Neural cell (in vitro differentiated cells): ENCODE data around the gene MARCHF4. TPM values are rescaled to one million over a fixed set of nuclear protein-coding genes. Genes with fewer than 3 reads are reported as not detected.

Experiments
- H2AFZ ChIP-seq: fragments of 200-600, 300-800 bp; sonication (generic), shearing (Covaris generic); 2 replicates; pipeline ENCODE4 v1.6.0; 2014; ENCODE audit warnings: low read depth, mild to moderate bottlenecking, antibody characterized with exemption, low read length, moderate library complexity
- H3F3A ChIP-seq: fragments of 200-600 bp; shearing (Covaris generic); 2 replicates; pipeline ENCODE4 v1.6.1; 2016; ENCODE audit warnings: mild to moderate bottlenecking, moderate library complexity, mixed read lengths, antibody characterized with exemption, low read length; ENCODE audit not compliant: insufficient read depth, poor library complexity, severe bottlenecking
- H3K27ac ChIP-seq: fragments of 200-600, 300-800 bp; sonication (generic), shearing (Covaris generic); 2 replicates; pipeline ENCODE4 v1.5.1; 2014; ENCODE audit warnings: mild to moderate bottlenecking, low read length, moderate library complexity
- H3K27me3 ChIP-seq: fragments of 300-800, 200-600 bp; sonication (generic), shearing (Covaris generic); 2 replicates; pipeline ENCODE4 v1.6.0; 2014; ENCODE audit warnings: mild to moderate bottlenecking, low read depth, low read length, moderate library complexity; ENCODE audit not compliant: insufficient read depth
- H3K36me3 ChIP-seq: fragments of 300-800, 200-600 bp; sonication (generic), shearing (Covaris generic); 2 replicates; pipeline ENCODE4 v1.5.1; 2014; ENCODE audit warnings: mild to moderate bottlenecking, antibody characterized with exemption, low read length, moderate library complexity; ENCODE audit not compliant: insufficient read depth
- H3K4me2 ChIP-seq: fragments of 300-800, 200-600 bp; sonication (generic), shearing (Covaris generic); 2 replicates; pipeline ENCODE4 v1.6.0; 2014; ENCODE audit warnings: mild to moderate bottlenecking, low read length
- H3K4me3 ChIP-seq: fragments of 300-800, 200-600 bp; sonication (generic), shearing (Covaris generic); 2 replicates; pipeline ENCODE4 v1.5.1; 2014; ENCODE audit warnings: mild to moderate bottlenecking, low read length, moderate library complexity
- H3K79me2 ChIP-seq: fragments of 200-600 bp; shearing (Covaris generic); replicated peaks from 2 replicates; pipeline ENCODE4 v1.6.0; 2014; ENCODE audit warnings: mild to moderate bottlenecking, low read length, moderate library complexity; ENCODE audit not compliant: insufficient read depth
- H3K9ac ChIP-seq: fragments of 300-800, 200-600 bp; sonication (generic), shearing (Covaris generic); 2 replicates; pipeline ENCODE4 v1.6.1; 2016; ENCODE audit warnings: mild to moderate bottlenecking, low read length, mixed read lengths
- H3K9me2 ChIP-seq: fragments of 200-600 bp; shearing (Covaris generic); 2 replicates; pipeline ENCODE4 v1.6.1; 2016; ENCODE audit warnings: mild to moderate bottlenecking, low read length, mixed read lengths; ENCODE audit not compliant: insufficient read depth
- H3K9me3 ChIP-seq: fragments of 200-600, 300-800 bp; sonication (generic), shearing (Covaris generic); 2 replicates; pipeline ENCODE4 v1.6.1; 2016; ENCODE audit warnings: mild to moderate bottlenecking, mixed run types, low read length, moderate library complexity, mixed read lengths
- H4K20me1 ChIP-seq: fragments of 200-600 bp; shearing (Covaris generic); 2 replicates; pipeline ENCODE4 v1.6.1; 2016; ENCODE audit warnings: mild to moderate bottlenecking, mixed run types; ENCODE audit not compliant: insufficient read depth
- EP300 ChIP-seq: fragments of 450-650 bp; conservative IDR thresholded peaks from 2 replicates; pipeline ENCODE4 v1.6.1; 2014; ENCODE audit warnings: antibody characterized with exemption, mild to moderate bottlenecking, moderate library complexity; ENCODE audit not compliant: poor library complexity, severe bottlenecking
- EZH2 ChIP-seq: fragments of 200-600, 300-800 bp; shearing (Covaris generic), sonication (generic); IDR thresholded peaks from 2 replicates; pipeline ENCODE4 v1.6.1; 2014; ENCODE audit warnings: antibody characterized with exemption, low read length, borderline replicate concordance, mild to moderate bottlenecking; ENCODE audit not compliant: insufficient read depth, poor library complexity, severe bottlenecking
- MXI1 ChIP-seq: fragments of 450-650 bp; conservative IDR thresholded peaks from 2 replicates; pipeline ENCODE4 v1.6.1; 2014; ENCODE audit warnings: antibody characterized with exemption, mild to moderate bottlenecking; ENCODE audit not compliant: poor library complexity, severe bottlenecking
- POLR2AphosphoS5 ChIP-seq: IDR thresholded peaks from 2 replicates; pipeline ENCODE4 v1.6.1; 2012
- RAD21 ChIP-seq: fragments of 450-650 bp; conservative IDR thresholded peaks from 2 replicates; pipeline ENCODE4 v1.6.1; 2014; ENCODE audit warnings: antibody characterized with exemption, mild to moderate bottlenecking, moderate library complexity
- SMC3 ChIP-seq: fragments of 450-650 bp; conservative IDR thresholded peaks from 2 replicates; pipeline ENCODE4 v1.6.1; 2014; ENCODE audit warnings: antibody characterized with exemption, mild to moderate bottlenecking, moderate library complexity; ENCODE audit not compliant: poor library complexity
- TAF1 ChIP-seq: IDR thresholded peaks from 2 replicates; pipeline ENCODE4 v1.6.1; 2012; ENCODE audit warnings: low read depth
- polyA plus RNA-seq: library from polyadenylated mRNA; depleted of rRNA; stranded (reverse); fragments of >200 nt; gene quantifications from 2 replicates; pipeline ENCODE4 v1.2.3, GENCODE V29; 2014
- TF ChIP-seq, protein P1 (sequence below): IDR thresholded peaks from 2 replicates; pipeline ENCODE4 v1.6.1; 2012; ENCODE audit warnings: borderline replicate concordance
- TF ChIP-seq, protein P2 (sequence below): fragments of 450-650 bp; IDR thresholded peaks from 2 replicates; pipeline ENCODE4 v1.5.1; 2014; ENCODE audit warnings: antibody characterized with exemption, mild to moderate bottlenecking, moderate library complexity; ENCODE audit not compliant: poor library complexity, severe bottlenecking

Gene MARCHF4
- polyA plus RNA-seq, 1 donor from 2014 or later: 10.1 TPM

DNA sequence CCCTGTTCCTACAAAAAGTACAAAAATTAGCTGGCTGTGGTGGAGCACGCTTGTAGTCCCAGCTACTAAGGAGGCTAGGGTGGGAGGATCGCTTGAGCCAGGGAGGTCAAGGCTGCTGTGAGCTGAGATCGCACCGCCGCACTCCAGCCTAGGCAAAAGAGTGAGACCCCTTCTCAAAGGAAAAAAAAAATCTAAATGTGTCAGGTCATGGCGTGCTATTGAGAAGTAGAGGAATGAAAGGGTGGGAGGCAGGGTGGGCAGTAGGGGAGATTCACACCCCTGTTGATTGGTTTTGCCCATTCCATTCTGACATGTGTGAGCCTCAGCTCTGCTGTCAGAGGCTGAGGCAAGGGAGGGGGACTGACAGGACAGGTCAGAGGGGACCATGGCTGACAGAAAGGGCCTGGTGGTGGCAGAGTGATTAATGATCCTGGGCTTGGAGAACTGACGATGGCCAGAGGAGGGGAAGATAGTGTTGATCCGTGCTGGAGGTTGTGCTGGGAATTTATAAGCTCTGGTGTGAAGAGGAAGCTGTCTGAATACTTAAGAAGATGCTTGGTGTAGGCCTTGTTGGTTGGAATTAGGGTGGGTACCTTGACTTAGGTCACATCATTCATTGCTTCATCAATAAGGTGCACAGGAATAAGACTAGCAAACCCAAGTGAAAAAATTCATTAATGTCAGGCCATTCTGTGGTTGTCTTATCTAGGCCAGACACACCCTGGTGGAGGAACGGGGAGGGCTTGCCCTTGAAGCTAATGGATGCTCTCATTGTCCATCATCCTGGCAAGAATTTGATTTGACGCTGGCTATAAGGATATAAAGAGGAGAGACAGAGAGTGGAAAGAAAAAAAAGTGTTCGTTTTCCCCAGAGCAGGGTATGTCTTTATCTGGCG lies 20.9 kb upstream of the MARCHF4 start:
- TF ChIP-seq EZH2 (no peak), SMC3 (no peak), EP300 (no peak), RAD21 (no peak), MXI1 (no peak), POLR2AphosphoS5 (no peak), TAF1 (no peak)
- TF ChIP-seq, protein P1, sequence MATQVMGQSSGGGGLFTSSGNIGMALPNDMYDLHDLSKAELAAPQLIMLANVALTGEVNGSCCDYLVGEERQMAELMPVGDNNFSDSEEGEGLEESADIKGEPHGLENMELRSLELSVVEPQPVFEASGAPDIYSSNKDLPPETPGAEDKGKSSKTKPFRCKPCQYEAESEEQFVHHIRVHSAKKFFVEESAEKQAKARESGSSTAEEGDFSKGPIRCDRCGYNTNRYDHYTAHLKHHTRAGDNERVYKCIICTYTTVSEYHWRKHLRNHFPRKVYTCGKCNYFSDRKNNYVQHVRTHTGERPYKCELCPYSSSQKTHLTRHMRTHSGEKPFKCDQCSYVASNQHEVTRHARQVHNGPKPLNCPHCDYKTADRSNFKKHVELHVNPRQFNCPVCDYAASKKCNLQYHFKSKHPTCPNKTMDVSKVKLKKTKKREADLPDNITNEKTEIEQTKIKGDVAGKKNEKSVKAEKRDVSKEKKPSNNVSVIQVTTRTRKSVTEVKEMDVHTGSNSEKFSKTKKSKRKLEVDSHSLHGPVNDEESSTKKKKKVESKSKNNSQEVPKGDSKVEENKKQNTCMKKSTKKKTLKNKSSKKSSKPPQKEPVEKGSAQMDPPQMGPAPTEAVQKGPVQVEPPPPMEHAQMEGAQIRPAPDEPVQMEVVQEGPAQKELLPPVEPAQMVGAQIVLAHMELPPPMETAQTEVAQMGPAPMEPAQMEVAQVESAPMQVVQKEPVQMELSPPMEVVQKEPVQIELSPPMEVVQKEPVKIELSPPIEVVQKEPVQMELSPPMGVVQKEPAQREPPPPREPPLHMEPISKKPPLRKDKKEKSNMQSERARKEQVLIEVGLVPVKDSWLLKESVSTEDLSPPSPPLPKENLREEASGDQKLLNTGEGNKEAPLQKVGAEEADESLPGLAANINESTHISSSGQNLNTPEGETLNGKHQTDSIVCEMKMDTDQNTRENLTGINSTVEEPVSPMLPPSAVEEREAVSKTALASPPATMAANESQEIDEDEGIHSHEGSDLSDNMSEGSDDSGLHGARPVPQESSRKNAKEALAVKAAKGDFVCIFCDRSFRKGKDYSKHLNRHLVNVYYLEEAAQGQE: no peak
- TF ChIP-seq, protein P2, sequence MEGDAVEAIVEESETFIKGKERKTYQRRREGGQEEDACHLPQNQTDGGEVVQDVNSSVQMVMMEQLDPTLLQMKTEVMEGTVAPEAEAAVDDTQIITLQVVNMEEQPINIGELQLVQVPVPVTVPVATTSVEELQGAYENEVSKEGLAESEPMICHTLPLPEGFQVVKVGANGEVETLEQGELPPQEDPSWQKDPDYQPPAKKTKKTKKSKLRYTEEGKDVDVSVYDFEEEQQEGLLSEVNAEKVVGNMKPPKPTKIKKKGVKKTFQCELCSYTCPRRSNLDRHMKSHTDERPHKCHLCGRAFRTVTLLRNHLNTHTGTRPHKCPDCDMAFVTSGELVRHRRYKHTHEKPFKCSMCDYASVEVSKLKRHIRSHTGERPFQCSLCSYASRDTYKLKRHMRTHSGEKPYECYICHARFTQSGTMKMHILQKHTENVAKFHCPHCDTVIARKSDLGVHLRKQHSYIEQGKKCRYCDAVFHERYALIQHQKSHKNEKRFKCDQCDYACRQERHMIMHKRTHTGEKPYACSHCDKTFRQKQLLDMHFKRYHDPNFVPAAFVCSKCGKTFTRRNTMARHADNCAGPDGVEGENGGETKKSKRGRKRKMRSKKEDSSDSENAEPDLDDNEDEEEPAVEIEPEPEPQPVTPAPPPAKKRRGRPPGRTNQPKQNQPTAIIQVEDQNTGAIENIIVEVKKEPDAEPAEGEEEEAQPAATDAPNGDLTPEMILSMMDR: no peak
- no peak overlapping the region for H3K4me3 ChIP-seq
- H3K9ac ChIP-seq: no peak overlapping the region
- no peaks in the 10 kb centered on the region for H3K9me2 ChIP-seq
- H2AFZ ChIP-seq: no peak overlapping the region
- no peak overlapping the region for H3K4me2 ChIP-seq
- no peaks in the 10 kb centered on the region for H3F3A ChIP-seq
- no peaks in the 10 kb centered on the region for H4K20me1 ChIP-seq
- H3K36me3 ChIP-seq: no peaks in the 10 kb centered on the region
- H3K27ac ChIP-seq: no peak overlapping the region
- H3K27me3 ChIP-seq: no peaks in the 10 kb centered on the region
- H3K9me3 ChIP-seq: no peaks in the 10 kb centered on the region
- H3K79me2 ChIP-seq: no peaks in the 10 kb centered on the region

DNA sequence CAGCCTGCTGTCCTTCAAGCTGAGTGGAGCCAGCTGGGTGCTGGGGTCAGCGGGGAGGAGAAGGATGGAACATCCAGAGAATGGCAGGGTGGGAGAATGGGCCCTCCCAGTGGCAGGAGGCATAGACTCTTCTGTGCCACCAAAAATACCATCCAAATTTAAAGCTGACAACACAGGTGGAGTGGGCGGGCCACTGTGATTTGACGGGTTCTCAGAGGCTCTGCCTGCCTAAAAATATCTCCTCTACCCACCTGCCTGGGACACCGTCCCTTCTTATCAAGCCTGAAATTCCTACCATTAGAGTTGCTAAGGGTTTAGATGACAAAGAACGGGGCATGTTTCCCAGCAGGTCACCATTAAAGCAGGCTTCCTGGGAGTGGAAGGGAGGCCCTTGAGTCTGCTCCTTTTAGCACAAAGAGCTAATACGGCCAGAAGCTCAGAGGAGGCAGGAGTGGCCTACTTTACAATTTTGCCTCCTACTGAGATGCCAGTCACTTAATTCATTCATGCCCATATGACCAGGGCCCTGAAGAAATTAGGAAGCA lies 19.8 kb upstream of the MARCHF4 start:
- no peaks in the 10 kb centered on the region for H3K27me3 ChIP-seq
- H3K4me2 ChIP-seq: no peak overlapping the region
- H3K9ac ChIP-seq: no peak overlapping the region
- no peaks in the 10 kb centered on the region for H3K9me3 ChIP-seq
- H3F3A ChIP-seq: no peaks in the 10 kb centered on the region
- H2AFZ ChIP-seq: no peak overlapping the region
- H3K4me3 ChIP-seq: no peak overlapping the region
- H4K20me1 ChIP-seq: no peaks in the 10 kb centered on the region
- no peaks in the 10 kb centered on the region for H3K9me2 ChIP-seq
- TF ChIP-seq EP300: no peak
- TF ChIP-seq SMC3: no peak
- TF ChIP-seq POLR2AphosphoS5: no peak
- TF ChIP-seq, protein P1: no peak
- TF ChIP-seq, protein P2: no peak
- no peak for TF ChIP-seq RAD21
- no peak for TF ChIP-seq EZH2
- TF ChIP-seq MXI1: no peak
- no peak for TF ChIP-seq TAF1
- H3K79me2 ChIP-seq: no peaks in the 10 kb centered on the region
- no peaks in the 10 kb centered on the region for H3K36me3 ChIP-seq
- no peak overlapping the region for H3K27ac ChIP-seq
